MM.1S (cell line): ENCODE results near the gene MIP.

ENCODE experiments used
- CTCF ChIP-seq: fragments of 300-600 bp; sonication (generic); IDR thresholded peaks from 2 replicates; pipeline ENCODE4 v1.5.1; 2016; ENCODE audit warnings: antibody characterized with exemption, low read length, mixed read lengths
- EZH2phosphoT487 ChIP-seq: fragments of 300-600 bp; sonication (generic); IDR thresholded peaks from 2 replicates; pipeline ENCODE4 v1.6.1; 2018; ENCODE audit warnings: antibody characterized with exemption, low read length

- no peak for TF ChIP-seq CTCF
- no peak for TF ChIP-seq EZH2phosphoT487
Measured at GRCh38 chr12:56411781-56412639, 42.4 kb downstream of the MIP start.
